HepG2 (cell line): ENCODE data around the gene MLN. TPM values are rescaled to one million over a fixed set of nuclear protein-coding genes. Genes with fewer than 3 reads are reported as not detected.

ENCODE experiments used
- ELF1 ChIP-seq: sonication (generic); formaldehyde crosslinking; IDR thresholded peaks from 2 replicates; pipeline ENCODE4 v1.4.0; 2020; ENCODE audit warnings: missing genetic modification reagents
- FOXJ3 ChIP-seq: sonication (generic); formaldehyde crosslinking; IDR thresholded peaks from 2 replicates; pipeline ENCODE4 v1.4.0; 2020; ENCODE audit warnings: missing genetic modification reagents, mild to moderate bottlenecking, borderline replicate concordance
- HNF4A ChIP-seq: sonication (generic); formaldehyde crosslinking; IDR thresholded peaks from 2 replicates; pipeline ENCODE4 v1.4.0; 2020; ENCODE audit warnings: missing genetic modification reagents
- KAT2B ChIP-seq: fragments of 150-350 bp; IDR thresholded peaks from 2 replicates; pipeline ENCODE4 v1.6.1; 2014; ENCODE audit warnings: low read depth, low read length, borderline replicate concordance
- KAT8 ChIP-seq: IDR thresholded peaks from 2 replicates; pipeline ENCODE4 v1.6.1; 2016; ENCODE audit warnings: missing genetic modification reagents, missing compliant biosample characterization
- MLLT10 ChIP-seq: sonication (generic); formaldehyde crosslinking; IDR thresholded peaks from 2 replicates; pipeline ENCODE4 v1.4.0; 2020; ENCODE audit warnings: missing genetic modification reagents
- NONO ChIP-seq, 2 experiments: fragments of 450-650 bp in 1 of 2; sonication (generic) in 1 of 2; formaldehyde crosslinking in 1 of 2; IDR thresholded peaks in 1 of 2; conservative IDR thresholded peaks in 1 of 2; 2 replicates each; pipeline versions ENCODE4 v1.6.1 to v1.8.0; 2017 to 2022; ENCODE audit warnings: mild to moderate bottlenecking in 1 of 2, missing genetic modification reagents in 1 of 2, moderate library complexity in 1 of 2
- RAD21 ChIP-seq: fragments of 450-650 bp; formaldehyde crosslinking; IDR thresholded peaks from 2 replicates; pipeline ENCODE4 v1.5.0; 2020; ENCODE audit warnings: mild to moderate bottlenecking
- RNF2 ChIP-seq: fragments of 450-650 bp; conservative IDR thresholded peaks from 2 replicates; pipeline ENCODE4 v1.6.1; 2016; ENCODE audit warnings: low read depth
- SYNCRIP ChIP-seq: fragments of 200-400 bp; formaldehyde crosslinking; IDR thresholded peaks from 2 replicates; pipeline ENCODE4 v1.6.1; 2018; ENCODE audit warnings: mild to moderate bottlenecking, low read depth, low read length; ENCODE audit not compliant: insufficient read depth
- ZBTB1 ChIP-seq: sonication (generic); formaldehyde crosslinking; IDR thresholded peaks from 2 replicates; pipeline ENCODE4 v1.4.0; 2020; ENCODE audit warnings: missing genetic modification reagents, borderline replicate concordance
- ZBTB7A ChIP-seq: sonication (generic); formaldehyde crosslinking; IDR thresholded peaks from 2 replicates; pipeline ENCODE4 v1.8.0; 2022; ENCODE audit warnings: mild to moderate bottlenecking, missing genetic modification reagents
- ZNF296 ChIP-seq: sonication (generic); formaldehyde crosslinking; conservative IDR thresholded peaks from 2 replicates; pipeline ENCODE4 v1.5.0; 2020; ENCODE audit warnings: mild to moderate bottlenecking, missing genetic modification reagents
- ZNF337 ChIP-seq: sonication (generic); formaldehyde crosslinking; IDR thresholded peaks from 2 replicates; pipeline ENCODE4 v1.5.1; 2020; ENCODE audit warnings: missing genetic modification reagents, low read depth, mild to moderate bottlenecking, borderline replicate concordance
- ZNF460 ChIP-seq: sonication (generic); formaldehyde crosslinking; IDR thresholded peaks from 2 replicates; pipeline ENCODE4 v1.5.1; 2020; ENCODE audit warnings: missing genetic modification reagents, mild to moderate bottlenecking, borderline replicate concordance
- ZNF746 ChIP-seq: sonication (generic); formaldehyde crosslinking; IDR thresholded peaks from 2 replicates; pipeline ENCODE4 v1.8.0; 2022; ENCODE audit warnings: mild to moderate bottlenecking, missing genetic modification reagents
- ZNF788 ChIP-seq: sonication (generic); formaldehyde crosslinking; IDR thresholded peaks from 2 replicates; pipeline ENCODE4 v1.5.0; 2020; ENCODE audit warnings: mild to moderate bottlenecking, missing genetic modification reagents, borderline replicate concordance
- ZNF839 ChIP-seq: sonication (generic); formaldehyde crosslinking; IDR thresholded peaks from 2 replicates; pipeline ENCODE4 v1.4.0; 2020; ENCODE audit warnings: missing genetic modification reagents, mild to moderate bottlenecking, borderline replicate concordance
- polyA plus RNA-seq, 8 experiments: library from polyadenylated mRNA; depleted of rRNA in 3 of 8; stranded (reverse) in 7 of 8; unstranded in 1 of 8; fragments of >200 nt; fragmentation: Illumina TruSeq in 4 of 8; extraction: Trizol in 4 of 8; gene quantifications; 2 replicates each; pipeline versions ENCODE4 v1.2.1 to v1.2.3, GENCODE V29; 2011 to 2016; ENCODE audit warnings: low read depth in 4 of 8, missing spikeins in 1 of 8, mixed read lengths in 1 of 8; ENCODE audit not compliant: insufficient read depth in 1 of 8
- total RNA-seq, 5 experiments: library from RNA; depleted of rRNA; stranded (reverse); fragments of >200 nt; fragmentation: Illumina TruSeq; extraction: Trizol; gene quantifications; 2 replicates each; pipeline ENCODE4 v1.2.3, GENCODE V29; 2016; ENCODE audit warnings: low read depth in 1 of 5
- TF ChIP-seq, protein P1 (sequence below): sonication (generic); formaldehyde crosslinking; IDR thresholded peaks from 2 replicates; pipeline ENCODE4 v1.8.0; 2022; ENCODE audit warnings: mild to moderate bottlenecking, missing genetic modification reagents, borderline replicate concordance
- TF ChIP-seq, protein P2 (sequence below): sonication (generic); formaldehyde crosslinking; IDR thresholded peaks from 2 replicates; pipeline ENCODE4 v1.5.0; 2020; ENCODE audit warnings: missing genetic modification reagents
- TF ChIP-seq, protein P3 (sequence below): sonication (generic); formaldehyde crosslinking; IDR thresholded peaks from 2 replicates; pipeline ENCODE4 v1.4.0; 2020; ENCODE audit warnings: mild to moderate bottlenecking, missing genetic modification reagents
- TF ChIP-seq, protein P4 (sequence below): sonication (generic); formaldehyde crosslinking; conservative IDR thresholded peaks from 2 replicates; pipeline ENCODE4 v1.8.0; 2022; ENCODE audit warnings: missing genetic modification reagents

Gene MLN
- total and polyA plus RNA-seq, 2 of the 13 experiments (the other 11 are each of a cell fraction or from before 2014, with no cell fraction given) = not detected

DNA sequence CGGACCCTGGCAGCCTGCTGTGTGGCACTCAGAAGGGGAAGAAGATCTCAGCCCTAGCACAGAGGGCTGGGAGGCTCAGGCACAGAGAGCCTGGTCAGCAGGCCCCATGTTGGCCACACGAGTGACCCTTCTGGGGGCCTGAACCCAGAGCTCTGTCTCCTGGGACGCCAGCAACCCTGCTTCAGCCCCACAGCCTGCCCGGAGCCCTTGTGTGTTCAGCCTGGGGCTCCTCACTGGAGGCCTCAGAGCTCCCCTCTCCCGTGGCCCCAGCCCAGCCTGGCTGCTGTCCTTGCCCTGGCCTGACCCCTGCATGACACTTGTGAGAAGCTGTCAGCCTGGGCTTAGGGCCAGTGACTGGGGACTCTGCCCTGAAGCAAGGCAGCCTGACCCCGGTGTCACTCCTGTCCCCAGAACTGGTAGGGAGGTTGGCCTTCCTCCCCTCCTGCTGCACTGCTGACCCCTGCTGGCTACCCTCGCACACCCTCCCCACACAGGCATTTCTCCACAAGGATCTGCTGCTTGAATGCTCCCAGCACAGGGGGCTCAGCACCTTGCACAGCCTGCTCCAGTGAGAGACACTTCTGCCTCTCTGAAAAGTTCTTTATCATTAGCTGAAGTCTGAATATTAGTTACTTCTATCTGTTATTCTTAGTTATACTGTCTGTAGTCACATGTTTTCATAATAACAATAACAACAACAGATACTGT, 41.7 kb downstream of the MLN start (continued):
- no peak for TF ChIP-seq NONO (IDR thresholded peaks at IDR 0.05)
- peak; percentile 92 for TF ChIP-seq NONO (CRISPR knock-in tag; conservative IDR thresholded peaks at IDR 0.05)
- no peak for TF ChIP-seq ZNF460
- TF ChIP-seq KAT8 (CRISPR knock-in tag) = peak; percentile 62; the same call in 1 of the 2 replicates
- peak; percentile 85 for TF ChIP-seq ZNF746 (CRISPR knock-in tag)
- no peak for TF ChIP-seq MLLT10
- peak; percentile 95 for TF ChIP-seq ZBTB7A
- TF ChIP-seq ZBTB1 = no peak
- TF ChIP-seq, protein P1, sequence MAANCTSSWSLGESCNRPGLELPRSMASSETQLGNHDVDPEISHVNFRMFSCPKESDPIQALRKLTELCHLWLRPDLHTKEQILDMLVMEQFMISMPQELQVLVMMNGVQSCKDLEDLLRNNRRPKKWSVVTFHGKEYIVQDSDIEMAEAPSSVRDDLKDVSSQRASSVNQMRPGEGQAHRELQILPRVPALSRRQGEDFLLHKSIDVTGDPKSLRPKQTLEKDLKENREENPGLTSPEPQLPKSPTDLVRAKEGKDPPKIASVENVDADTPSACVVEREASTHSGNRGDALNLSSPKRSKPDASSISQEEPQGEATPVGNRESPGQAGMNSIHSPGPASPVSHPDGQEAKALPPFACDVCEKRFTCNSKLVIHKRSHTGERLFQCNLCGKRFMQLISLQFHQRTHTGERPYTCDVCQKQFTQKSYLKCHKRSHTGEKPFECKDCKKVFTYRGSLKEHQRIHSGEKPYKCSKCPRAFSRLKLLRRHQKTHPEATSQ (CRISPR knock-in tag) = no peak
- TF ChIP-seq ZNF788 (CRISPR knock-in tag) = peak; percentile 97; the same call in 1 of the 2 replicates
- TF ChIP-seq, protein P2, sequence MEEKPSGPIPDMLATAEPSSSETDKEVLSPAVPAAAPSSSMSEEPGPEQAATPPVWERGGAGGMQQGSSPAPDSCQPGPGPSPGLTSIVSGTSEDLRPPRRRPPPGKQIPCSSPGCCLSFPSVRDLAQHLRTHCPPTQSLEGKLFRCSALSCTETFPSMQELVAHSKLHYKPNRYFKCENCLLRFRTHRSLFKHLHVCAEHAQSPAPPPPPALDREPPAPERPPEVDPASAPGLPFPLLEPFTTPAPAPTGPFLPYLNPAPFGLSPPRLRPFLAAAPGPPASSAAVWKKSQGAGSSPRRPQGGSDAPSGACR (CRISPR knock-in tag) = peak; percentile 93; the same call in 1 of the 2 replicates
- TF ChIP-seq ZNF839 (CRISPR knock-in tag) = peak; percentile 50; the same call in 1 of the 2 replicates
- TF ChIP-seq SYNCRIP = no peak
- peak; percentile 56 for TF ChIP-seq ELF1 (CRISPR knock-in tag)
- TF ChIP-seq, protein P3, sequence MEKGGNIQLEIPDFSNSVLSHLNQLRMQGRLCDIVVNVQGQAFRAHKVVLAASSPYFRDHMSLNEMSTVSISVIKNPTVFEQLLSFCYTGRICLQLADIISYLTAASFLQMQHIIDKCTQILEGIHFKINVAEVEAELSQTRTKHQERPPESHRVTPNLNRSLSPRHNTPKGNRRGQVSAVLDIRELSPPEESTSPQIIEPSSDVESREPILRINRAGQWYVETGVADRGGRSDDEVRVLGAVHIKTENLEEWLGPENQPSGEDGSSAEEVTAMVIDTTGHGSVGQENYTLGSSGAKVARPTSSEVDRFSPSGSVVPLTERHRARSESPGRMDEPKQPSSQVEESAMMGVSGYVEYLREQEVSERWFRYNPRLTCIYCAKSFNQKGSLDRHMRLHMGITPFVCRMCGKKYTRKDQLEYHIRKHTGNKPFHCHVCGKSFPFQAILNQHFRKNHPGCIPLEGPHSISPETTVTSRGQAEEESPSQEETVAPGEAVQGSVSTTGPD (CRISPR knock-in tag) = no peak
- 0 out of 2 replicates have a peak, but pooled peaks have one; percentile 26 for TF ChIP-seq ZNF296 (CRISPR knock-in tag)
- peak; percentile 84; the same call in 1 of the 2 replicates for TF ChIP-seq FOXJ3 (CRISPR knock-in tag)
- no peak for TF ChIP-seq ZNF337 (CRISPR knock-in tag)
- peak; percentile 99 for TF ChIP-seq RAD21
- peak; percentile 96 for TF ChIP-seq HNF4A (CRISPR knock-in tag)
- TF ChIP-seq, protein P4, sequence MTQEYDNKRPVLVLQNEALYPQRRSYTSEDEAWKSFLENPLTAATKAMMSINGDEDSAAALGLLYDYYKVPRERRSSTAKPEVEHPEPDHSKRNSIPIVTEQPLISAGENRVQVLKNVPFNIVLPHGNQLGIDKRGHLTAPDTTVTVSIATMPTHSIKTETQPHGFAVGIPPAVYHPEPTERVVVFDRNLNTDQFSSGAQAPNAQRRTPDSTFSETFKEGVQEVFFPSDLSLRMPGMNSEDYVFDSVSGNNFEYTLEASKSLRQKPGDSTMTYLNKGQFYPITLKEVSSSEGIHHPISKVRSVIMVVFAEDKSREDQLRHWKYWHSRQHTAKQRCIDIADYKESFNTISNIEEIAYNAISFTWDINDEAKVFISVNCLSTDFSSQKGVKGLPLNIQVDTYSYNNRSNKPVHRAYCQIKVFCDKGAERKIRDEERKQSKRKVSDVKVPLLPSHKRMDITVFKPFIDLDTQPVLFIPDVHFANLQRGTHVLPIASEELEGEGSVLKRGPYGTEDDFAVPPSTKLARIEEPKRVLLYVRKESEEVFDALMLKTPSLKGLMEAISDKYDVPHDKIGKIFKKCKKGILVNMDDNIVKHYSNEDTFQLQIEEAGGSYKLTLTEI = no peak
- TF ChIP-seq RNF2 = peak; percentile 79; the same call in 1 of the 2 replicates
- no peak for TF ChIP-seq KAT2B
